CD4-positive, alpha-beta T cell (primary cell): ENCODE measurements around the gene NTRK1. TPM values are rescaled to one million over a fixed set of nuclear protein-coding genes. Genes with fewer than 3 reads are reported as not detected.

ENCODE experiments used
- ATAC-seq: fragments of 200-7000 bp; cut with Tn5 transposase; one replicate; pipeline ENCODE4 v1.10.0; 2022; ENCODE audit warnings: mild to moderate bottlenecking; ENCODE audit not compliant: poor library complexity
- CTCF ChIA-PET: fragments of 350-600 bp; sonication (Branson Sonifier 250); formaldehyde crosslinking; loops from one replicate; lab custom pipeline; 2021; ENCODE audit warnings: antibody characterized with exemption, inconsistent platforms; lab: Charles Lee
- POLR2A ChIA-PET: fragments of 350-600 bp; sonication (Branson Sonifier 250); formaldehyde crosslinking; loops from one replicate; lab custom pipeline; 2021; ENCODE audit warnings: antibody characterized with exemption, inconsistent platforms; lab: Charles Lee
- DNase-seq, 14 experiments: peaks; one replicate each; pipeline ENCODE4 v3.0.0-alpha.2; 2013 to 2020; ENCODE audit warnings: mixed read lengths in 2 of 14
- H3K27ac ChIP-seq, 2 donors: one replicate each; pipeline versions ENCODE4 v1.5.1 to v1.7.0; 2013; ENCODE audit warnings: low read length in 2 of 2, low read depth in 1 of 2, mild to moderate bottlenecking in 1 of 2
- H3K27me3 ChIP-seq, 2 experiments: 1 replicate in 1 of 2; 2 replicates in 1 of 2; pipeline versions ENCODE4 v1.6.1 to v1.7.0; 2013; ENCODE audit warnings: low read length in 2 of 2, control low read depth in 1 of 2, mild to moderate bottlenecking in 1 of 2, moderate library complexity in 1 of 2; ENCODE audit not compliant: insufficient read depth in 2 of 2, control insufficient read depth in 1 of 2
- H3K36me3 ChIP-seq: one replicate; pipeline ENCODE4 v1.6.1; 2013; ENCODE audit warnings: low read length, control low read depth; ENCODE audit not compliant: insufficient read depth
- H3K4me1 ChIP-seq: one replicate; pipeline ENCODE4 v1.6.1; 2013; ENCODE audit warnings: low read length, control low read depth; ENCODE audit not compliant: insufficient read depth
- H3K4me3 ChIP-seq: one replicate; pipeline ENCODE4 v1.5.1; 2013; ENCODE audit warnings: mild to moderate bottlenecking, low read length, moderate library complexity
- H3K9me3 ChIP-seq, 2 experiments: 1 replicate in 1 of 2; 2 replicates in 1 of 2; pipeline versions ENCODE4 v1.6.1 to v1.7.0; 2013; ENCODE audit warnings: low read length in 2 of 2, mild to moderate bottlenecking in 2 of 2, control low read depth in 1 of 2, moderate library complexity in 1 of 2; ENCODE audit not compliant: control insufficient read depth in 1 of 2, insufficient read depth in 1 of 2
- H3K27ac Mint-ChIP-seq: one replicate; pipeline ENCODE4 v1.8.0; 2020; ENCODE audit warnings: mixed read lengths
- H3K27me3 Mint-ChIP-seq: one replicate; pipeline ENCODE4 v1.8.0; 2021; ENCODE audit warnings: mixed read lengths
- H3K36me3 Mint-ChIP-seq: one replicate; pipeline ENCODE4 v1.8.0; 2021; ENCODE audit warnings: low read depth, mixed read lengths
- H3K4me1 Mint-ChIP-seq: one replicate; pipeline ENCODE4 v1.8.0; 2021; ENCODE audit warnings: low read depth, mixed read lengths
- H3K4me3 Mint-ChIP-seq: one replicate; pipeline ENCODE4 v1.8.0; 2020; ENCODE audit warnings: mild to moderate bottlenecking, mixed read lengths
- H3K9me3 Mint-ChIP-seq: one replicate; pipeline ENCODE4 v1.8.0; 2020; ENCODE audit warnings: mixed read lengths
- intact Hi-C, 2 experiments: fragments of 100-400 bp; cut with DNase I in 1 of 2; cut with micrococcal nuclease in 1 of 2; formaldehyde crosslinking; loops; one replicate each; pipeline versions ENCODE4 v1.15.1 to v1.9.0; 2023 to 2025; cut with DNase I, micrococcal nuclease
- total RNA-seq, 174 experiments: library from RNA in 2 of 174; stranded (reverse) in 2 of 174; gene quantifications; one replicate each; pipeline ENCODE4 v1.2.3 and lab custom pipeline; 2021 to 2026
- TF ChIP-seq, protein P1 (sequence below): fragments of 200-600 bp; IDR thresholded peaks from one replicate; pipeline ENCODE4 v1.8.0; 2022; ENCODE audit warnings: antibody characterized with exemption, mild to moderate bottlenecking

Gene NTRK1
- total RNA-seq, 2 experiments from 2014 or later, result 0.42 to 0.52 TPM

DNA sequence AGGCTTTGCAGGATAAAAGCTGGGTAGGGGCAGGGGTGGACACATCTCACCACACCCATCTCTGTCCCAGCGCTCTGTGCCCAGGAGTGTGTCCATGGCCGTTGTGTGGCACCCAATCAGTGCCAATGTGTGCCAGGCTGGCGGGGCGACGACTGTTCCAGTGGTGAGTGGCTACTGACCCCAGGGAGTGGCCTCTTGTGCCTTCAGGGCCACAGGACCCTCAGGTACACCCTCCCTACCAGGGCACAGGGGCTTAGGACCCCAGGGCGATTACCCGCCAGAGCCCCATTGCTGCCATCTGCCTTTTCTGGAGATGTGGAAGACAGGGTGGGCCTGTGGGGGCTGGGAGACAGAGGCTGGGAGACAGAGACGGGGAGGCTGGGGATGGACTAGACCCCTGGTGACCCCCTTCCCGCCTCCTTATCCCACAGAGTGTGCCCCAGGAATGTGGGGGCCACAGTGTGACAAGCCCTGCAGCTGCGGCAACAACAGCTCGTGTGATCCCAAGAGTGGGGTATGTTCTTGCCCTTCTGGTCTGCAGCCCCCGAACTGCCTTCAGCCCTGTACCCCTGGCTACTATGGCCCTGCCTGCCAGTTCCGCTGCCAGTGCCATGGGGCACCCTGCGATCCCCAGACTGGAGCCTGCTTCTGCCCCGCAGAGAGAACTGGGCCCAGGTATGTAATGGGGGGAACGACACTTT is 45.7 kb downstream of the NTRK1 start:
- H3K4me3 Mint-ChIP-seq, result no peak overlapping the region
- Histone ChIP-seq H3K27me3 (peaks cover 0 to 5% of the 10 kb centered on the region in 2 experiments), H3K9me3 (peaks cover 0 to 18% of the 10 kb centered on the region in 2 experiments), H3K4me1 (no peaks in the 10 kb centered on the region), H3K36me3 (no peaks in the 10 kb centered on the region), H3K4me3 (no peak overlapping the region), H3K27ac (no peak overlapping the region)
- peaks cover 8% of the 10 kb centered on the region for H3K27me3 Mint-ChIP-seq
- intact Hi-C loops, result no loop called here
- ATAC-seq (no peak), DNase-seq (no peak)
- H3K9me3 Mint-ChIP-seq, result no peaks in the 10 kb centered on the region
- no peaks in the 10 kb centered on the region for H3K4me1 Mint-ChIP-seq
- no peak overlapping the region for H3K27ac Mint-ChIP-seq
- ChIA-PET CTCF (no interaction called here), POLR2A (no interaction called here)
- TF ChIP-seq, protein P1, sequence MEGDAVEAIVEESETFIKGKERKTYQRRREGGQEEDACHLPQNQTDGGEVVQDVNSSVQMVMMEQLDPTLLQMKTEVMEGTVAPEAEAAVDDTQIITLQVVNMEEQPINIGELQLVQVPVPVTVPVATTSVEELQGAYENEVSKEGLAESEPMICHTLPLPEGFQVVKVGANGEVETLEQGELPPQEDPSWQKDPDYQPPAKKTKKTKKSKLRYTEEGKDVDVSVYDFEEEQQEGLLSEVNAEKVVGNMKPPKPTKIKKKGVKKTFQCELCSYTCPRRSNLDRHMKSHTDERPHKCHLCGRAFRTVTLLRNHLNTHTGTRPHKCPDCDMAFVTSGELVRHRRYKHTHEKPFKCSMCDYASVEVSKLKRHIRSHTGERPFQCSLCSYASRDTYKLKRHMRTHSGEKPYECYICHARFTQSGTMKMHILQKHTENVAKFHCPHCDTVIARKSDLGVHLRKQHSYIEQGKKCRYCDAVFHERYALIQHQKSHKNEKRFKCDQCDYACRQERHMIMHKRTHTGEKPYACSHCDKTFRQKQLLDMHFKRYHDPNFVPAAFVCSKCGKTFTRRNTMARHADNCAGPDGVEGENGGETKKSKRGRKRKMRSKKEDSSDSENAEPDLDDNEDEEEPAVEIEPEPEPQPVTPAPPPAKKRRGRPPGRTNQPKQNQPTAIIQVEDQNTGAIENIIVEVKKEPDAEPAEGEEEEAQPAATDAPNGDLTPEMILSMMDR, result no peak
- H3K36me3 Mint-ChIP-seq, result no peaks in the 10 kb centered on the region

DNA sequence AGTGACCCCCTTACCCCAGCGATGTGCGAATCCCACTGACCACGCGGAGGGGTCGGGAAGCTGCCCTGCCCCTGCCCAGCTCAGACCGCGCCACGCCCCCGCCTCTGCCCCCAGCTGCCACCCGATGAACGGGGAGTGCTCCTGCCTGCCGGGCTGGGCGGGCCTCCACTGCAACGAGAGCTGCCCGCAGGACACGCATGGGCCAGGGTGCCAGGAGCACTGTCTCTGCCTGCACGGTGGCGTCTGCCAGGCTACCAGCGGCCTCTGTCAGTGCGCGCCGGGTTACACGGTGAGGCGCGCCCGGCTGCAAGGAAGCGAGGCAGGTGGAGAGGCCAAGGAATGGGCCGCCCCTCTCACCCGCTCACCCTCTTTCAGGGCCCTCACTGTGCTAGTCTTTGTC is 47.9 kb downstream of the NTRK1 start:
- ATAC-seq (no peak), DNase-seq (no peak)
- Histone ChIP-seq H3K4me1 (no peaks in the 10 kb centered on the region), H3K27ac (no peak overlapping the region), H3K4me3 (no peak overlapping the region), H3K9me3 (peaks cover 0 to 18% of the 10 kb centered on the region in 2 experiments), H3K27me3 (peaks cover 0 to 5% of the 10 kb centered on the region in 2 experiments), H3K36me3 (no peaks in the 10 kb centered on the region)
- TF ChIP-seq, protein P1, result no peak
- H3K27me3 Mint-ChIP-seq, result peaks cover 17% of the 10 kb centered on the region
- POLR2A ChIA-PET, result no interaction called here
- no peak overlapping the region for H3K4me3 Mint-ChIP-seq
- no peak overlapping the region for H3K27ac Mint-ChIP-seq
- CTCF ChIA-PET, result no interaction called here
- H3K9me3 Mint-ChIP-seq, result no peaks in the 10 kb centered on the region
- no peaks in the 10 kb centered on the region for H3K4me1 Mint-ChIP-seq
- no peaks in the 10 kb centered on the region for H3K36me3 Mint-ChIP-seq
- intact Hi-C loops, result no loop called here

DNA sequence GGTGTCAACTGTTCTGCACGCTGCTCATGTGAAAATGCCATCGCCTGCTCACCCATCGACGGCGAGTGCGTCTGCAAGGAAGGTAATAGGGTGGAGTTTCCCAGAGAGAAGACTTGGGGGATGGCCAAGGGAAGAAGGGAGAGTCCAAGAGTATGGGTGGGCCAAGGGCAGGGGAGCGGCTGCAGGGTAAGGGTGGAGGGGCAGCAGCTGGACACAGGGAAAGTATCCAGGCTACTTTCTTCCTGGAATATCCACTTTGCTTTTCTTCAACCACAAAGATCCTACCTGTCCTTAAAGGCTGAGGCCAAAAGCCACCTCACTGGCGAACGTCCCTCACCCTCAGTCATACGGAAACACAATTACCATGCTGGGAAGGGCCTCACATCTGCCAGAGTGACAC is 48.3 kb downstream of the NTRK1 start:
- H3K27ac ChIP-seq, result no peak overlapping the region
- Mint-ChIP-seq H3K27me3 (peaks cover 18% of the 10 kb centered on the region), H3K4me1 (no peaks in the 10 kb centered on the region), H3K4me3 (no peak overlapping the region), H3K36me3 (no peaks in the 10 kb centered on the region), H3K27ac (no peak overlapping the region), H3K9me3 (no peaks in the 10 kb centered on the region)
- ATAC-seq (no peak), DNase-seq (no peak)
- POLR2A ChIA-PET, result no interaction called here
- no peaks in the 10 kb centered on the region for H3K36me3 ChIP-seq
- H3K9me3 ChIP-seq, result peaks cover 0 to 18% of the 10 kb centered on the region in 2 experiments
- H3K4me1 ChIP-seq, result no peaks in the 10 kb centered on the region
- no peak overlapping the region for H3K4me3 ChIP-seq
- CTCF ChIA-PET, result interaction anchor here (2.1 kb wide), 1 partner anchor 10 kb away, joined by 6 read pairs; no protein-coding TSS in a partner anchor
- intact Hi-C loops, result no loop called here
- TF ChIP-seq, protein P1, result no peak
- H3K27me3 ChIP-seq, result peaks cover 0 to 5% of the 10 kb centered on the region in 2 experiments
